Measurements from ENCODE around the gene DPF3.

Gene DPF3

DNA sequence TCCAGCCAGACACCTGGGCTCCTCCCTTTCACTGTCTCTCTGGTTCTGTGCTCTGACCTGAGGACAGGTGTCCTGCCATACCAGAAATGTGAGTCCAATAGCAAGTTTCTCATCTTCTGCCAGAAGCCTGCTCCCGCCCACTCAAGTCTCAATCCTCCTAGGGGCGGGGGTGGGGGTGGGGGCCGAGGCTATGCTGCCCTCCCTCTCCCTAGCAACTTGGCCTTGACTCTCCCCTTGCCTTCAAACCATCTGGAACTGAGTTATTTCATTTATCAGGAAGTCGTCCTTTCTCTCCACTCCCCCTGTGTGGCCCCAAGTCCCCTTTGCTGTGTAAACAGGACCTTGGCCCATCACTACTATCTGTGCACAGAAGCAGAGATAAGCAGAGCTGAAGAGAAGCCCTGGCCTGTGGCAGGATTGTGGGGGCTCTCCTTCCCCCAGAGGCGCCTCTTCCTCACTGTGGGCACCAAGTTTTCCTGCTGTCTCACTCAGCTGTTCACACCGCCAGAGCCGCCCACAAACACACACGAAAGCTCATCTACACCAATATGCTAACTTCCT lies 117.1 kb downstream of the DPF3 start:
- peaks cover 0 to 3% of the 10 kb centered on the region in 2 donors for H3K9me3 ChIP-seq (replicated peaks in 1 of 2; ENCODE audit: control insufficient read depth in 2 of 2, insufficient read depth in 1 of 2, low read depth in 1 of 2, low read length in 2 of 2)
- peaks cover 0 to 1% of the 10 kb centered on the region in 2 donors for H3K4me1 ChIP-seq (ENCODE audit: control insufficient read depth in 2 of 2, insufficient read depth in 1 of 2, low read depth in 1 of 2, low read length in 2 of 2)
- no peak overlapping the region for H3K4me3 ChIP-seq (ENCODE audit: low read length in 2 of 2)
- no peak overlapping the region for H3K23ac ChIP-seq (ENCODE audit: low read depth, low read length, poor library complexity)
- H3K79me1 ChIP-seq (ENCODE audit: low read depth, low read length) = no peaks in the 10 kb centered on the region
- no peak overlapping the region for H2BK120ac ChIP-seq (ENCODE audit: low read depth, low read length)
- WGBS, 2 donors (ENCODE audit: extremely low coverage in 2 of 2, insufficient read length in 2 of 2, insufficient replicate concordance in 1 of 2) = no CpG with 5 or more reads among the region's 8 CpGs
- H2BK12ac ChIP-seq (ENCODE audit: low read length) = no peak overlapping the region
- no peak overlapping the region for H2AFZ ChIP-seq (ENCODE audit: low read length)
- no peak overlapping the region for H3K9ac ChIP-seq (ENCODE audit: low read depth, low read length, poor library complexity)
- no peak overlapping the region for H3K14ac ChIP-seq (ENCODE audit: low read length)
- no peaks in the 10 kb centered on the region for H3K27me3 ChIP-seq (ENCODE audit: control insufficient read depth in 3 of 3, insufficient read depth in 3 of 3, low read depth in 1 of 3, low read length in 3 of 3)
- H2BK15ac ChIP-seq (ENCODE audit: low read length) = no peak overlapping the region
- no peak for DNase-seq (ENCODE audit: low spot score)
- H2BK5ac ChIP-seq (ENCODE audit: low read length) = no peak overlapping the region
- H2AK5ac ChIP-seq (ENCODE audit: low read depth, low read length) = no peak overlapping the region
- no peak overlapping the region for H3K4me2 ChIP-seq (ENCODE audit: insufficient read depth, low read length, poor library complexity, severe bottlenecking)
- H3K18ac ChIP-seq (ENCODE audit: low read length) = no peak overlapping the region
- no peaks in the 10 kb centered on the region for H3K36me3 ChIP-seq (replicated peaks in 1 of 2; ENCODE audit: control insufficient read depth in 2 of 2, insufficient read depth in 2 of 2, low read length in 2 of 2)
- H3K27ac ChIP-seq (replicated peaks; ENCODE audit: low read length) = no peak overlapping the region
- no peak overlapping the region for H3K4ac ChIP-seq (ENCODE audit: low read length)
- H4K8ac ChIP-seq (ENCODE audit: low read depth, low read length) = no peak overlapping the region
- H4K91ac ChIP-seq (ENCODE audit: low read depth, low read length, poor library complexity) = no peak overlapping the region

DNA sequence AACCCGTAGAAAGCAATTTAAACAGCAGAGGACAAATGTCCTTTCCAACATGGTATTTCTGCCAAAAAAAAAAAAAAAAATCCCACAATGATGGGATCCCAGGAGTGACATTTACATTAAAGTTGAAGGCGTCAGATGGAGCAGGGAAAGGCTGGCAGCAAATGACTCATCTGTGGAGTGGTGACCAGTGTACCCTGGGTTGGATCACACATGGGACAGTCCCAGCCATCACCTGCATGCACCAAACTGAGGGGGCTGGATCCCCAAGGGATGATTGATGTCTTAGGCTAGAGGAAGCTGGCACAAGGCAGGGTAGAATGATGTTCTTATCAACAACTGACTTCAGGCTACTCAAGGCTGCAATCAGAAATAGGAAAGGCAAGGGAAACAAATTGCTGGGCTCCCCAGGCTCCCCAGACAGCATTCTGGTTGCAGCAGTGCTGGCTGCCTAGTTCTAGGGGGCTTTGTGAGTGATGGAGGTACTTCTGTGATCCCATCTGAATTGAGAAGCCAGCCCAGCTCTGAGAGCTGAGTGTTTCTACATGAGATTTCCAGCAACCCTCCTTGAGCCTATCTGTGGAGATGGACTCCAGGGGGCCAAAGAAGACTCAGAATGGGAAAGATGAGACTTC lies 117.9 kb downstream of the DPF3 start:
- Histone ChIP-seq H3K27me3 (ENCODE audit: control insufficient read depth in 3 of 3, insufficient read depth in 3 of 3, low read depth in 1 of 3, low read length in 3 of 3) (no peaks in the 10 kb centered on the region), H2BK12ac (ENCODE audit: low read length) (no peak overlapping the region), H2BK5ac (ENCODE audit: low read length) (no peak overlapping the region), H4K8ac (ENCODE audit: low read depth, low read length) (no peak overlapping the region), H3K27ac (replicated peaks; ENCODE audit: low read length) (no peak overlapping the region), H3K4me3 (ENCODE audit: low read length in 2 of 2) (no peak overlapping the region), H3K23ac (ENCODE audit: low read depth, low read length, poor library complexity) (no peak overlapping the region), H3K79me1 (ENCODE audit: low read depth, low read length) (peaks cover 2% of the 10 kb centered on the region), H3K4me1 (ENCODE audit: control insufficient read depth in 2 of 2, insufficient read depth in 1 of 2, low read depth in 1 of 2, low read length in 2 of 2) (no peaks in the 10 kb centered on the region), H3K18ac (ENCODE audit: low read length) (no peak overlapping the region), H3K36me3 (replicated peaks in 1 of 2; ENCODE audit: control insufficient read depth in 2 of 2, insufficient read depth in 2 of 2, low read length in 2 of 2) (no peaks in the 10 kb centered on the region), H3K4ac (ENCODE audit: low read length) (no peak overlapping the region), H2BK120ac (ENCODE audit: low read depth, low read length) (no peak overlapping the region), H4K91ac (ENCODE audit: low read depth, low read length, poor library complexity) (no peak overlapping the region), H3K9me3 (replicated peaks in 1 of 2; ENCODE audit: control insufficient read depth in 2 of 2, insufficient read depth in 1 of 2, low read depth in 1 of 2, low read length in 2 of 2) (peaks cover 0 to 3% of the 10 kb centered on the region in 2 donors), H2AK5ac (ENCODE audit: low read depth, low read length) (no peak overlapping the region), H3K14ac (ENCODE audit: low read length) (no peak overlapping the region), H3K4me2 (ENCODE audit: insufficient read depth, low read length, poor library complexity, severe bottlenecking) (no peak overlapping the region), H2AFZ (ENCODE audit: low read length) (no peak overlapping the region), H3K9ac (ENCODE audit: low read depth, low read length, poor library complexity) (no peak overlapping the region), H2BK15ac (ENCODE audit: low read length) (no peak overlapping the region)
- WGBS, 2 donors (ENCODE audit: extremely low coverage in 2 of 2, insufficient read length in 2 of 2, insufficient replicate concordance in 1 of 2) = no CpG with 5 or more reads among the region's 2 CpGs
- no peak for DNase-seq (ENCODE audit: low spot score)

DNA sequence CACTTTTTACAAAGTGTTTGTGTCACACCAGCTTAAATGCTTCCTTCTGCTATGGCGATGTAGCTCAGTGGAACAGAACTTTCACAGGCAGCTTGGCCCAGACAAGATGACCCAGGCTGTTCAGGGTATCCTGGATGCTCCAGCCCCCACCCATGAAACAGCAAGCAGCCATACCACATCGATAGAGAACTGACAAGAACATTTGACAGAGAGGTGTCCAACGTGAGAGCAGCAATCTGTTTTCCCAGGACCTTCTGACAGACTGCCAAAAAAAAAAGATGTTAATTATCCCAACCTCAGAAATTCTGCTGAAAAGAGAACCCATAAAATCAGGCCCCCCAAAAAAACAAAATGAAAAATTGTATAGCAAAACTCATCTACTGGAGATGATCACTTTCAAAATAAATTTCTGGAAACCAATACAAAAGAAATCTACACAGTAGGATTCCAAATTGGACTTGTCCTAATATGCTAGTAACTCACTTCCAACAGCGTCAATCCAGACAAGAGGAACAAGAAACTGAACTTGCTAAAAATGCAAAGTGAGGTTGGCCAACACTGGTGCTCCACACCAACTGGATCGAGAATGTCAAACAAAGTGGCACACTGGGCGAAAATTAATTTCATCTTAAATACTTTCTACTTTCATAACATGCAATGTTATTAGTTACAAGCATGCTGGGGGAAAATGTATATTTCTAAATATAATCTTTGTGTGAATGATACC lies 118.8 kb downstream of the DPF3 start:
- no peaks in the 10 kb centered on the region for H3K27me3 ChIP-seq (ENCODE audit: control insufficient read depth in 3 of 3, insufficient read depth in 3 of 3, low read depth in 1 of 3, low read length in 3 of 3)
- H2AFZ ChIP-seq (ENCODE audit: low read length) = no peak overlapping the region
- no peak overlapping the region for H3K27ac ChIP-seq (replicated peaks; ENCODE audit: low read length)
- H2BK12ac ChIP-seq (ENCODE audit: low read length) = no peak overlapping the region
- H3K36me3 ChIP-seq (replicated peaks in 1 of 2; ENCODE audit: control insufficient read depth in 2 of 2, insufficient read depth in 2 of 2, low read length in 2 of 2) = no peaks in the 10 kb centered on the region
- H2BK120ac ChIP-seq (ENCODE audit: low read depth, low read length) = no peak overlapping the region
- H4K91ac ChIP-seq (ENCODE audit: low read depth, low read length, poor library complexity) = no peak overlapping the region
- no peak overlapping the region for H2BK5ac ChIP-seq (ENCODE audit: low read length)
- H2BK15ac ChIP-seq (ENCODE audit: low read length) = no peak overlapping the region
- no peak overlapping the region for H3K18ac ChIP-seq (ENCODE audit: low read length)
- H3K4ac ChIP-seq (ENCODE audit: low read length) = no peak overlapping the region
- no CpG with 5 or more reads among the region's 6 CpGs for WGBS, 2 donors (ENCODE audit: extremely low coverage in 2 of 2, insufficient read length in 2 of 2, insufficient replicate concordance in 1 of 2)
- no peaks in the 10 kb centered on the region for H3K4me1 ChIP-seq (ENCODE audit: control insufficient read depth in 2 of 2, insufficient read depth in 1 of 2, low read depth in 1 of 2, low read length in 2 of 2)
- no peak overlapping the region for H3K4me2 ChIP-seq (ENCODE audit: insufficient read depth, low read length, poor library complexity, severe bottlenecking)
- H3K14ac ChIP-seq (ENCODE audit: low read length) = no peak overlapping the region
- no peak overlapping the region for H2AK5ac ChIP-seq (ENCODE audit: low read depth, low read length)
- no peak for DNase-seq (ENCODE audit: low spot score)
- H3K9ac ChIP-seq (ENCODE audit: low read depth, low read length, poor library complexity) = no peak overlapping the region
- no peak overlapping the region for H3K4me3 ChIP-seq (ENCODE audit: low read length in 2 of 2)
- H3K9me3 ChIP-seq (replicated peaks in 1 of 2; ENCODE audit: control insufficient read depth in 2 of 2, insufficient read depth in 1 of 2, low read depth in 1 of 2, low read length in 2 of 2) = peaks cover 0 to 3% of the 10 kb centered on the region in 2 donors
- H3K23ac ChIP-seq (ENCODE audit: low read depth, low read length, poor library complexity) = no peak overlapping the region
- peaks cover 2% of the 10 kb centered on the region for H3K79me1 ChIP-seq (ENCODE audit: low read depth, low read length)
- no peak overlapping the region for H4K8ac ChIP-seq (ENCODE audit: low read depth, low read length)

DNA sequence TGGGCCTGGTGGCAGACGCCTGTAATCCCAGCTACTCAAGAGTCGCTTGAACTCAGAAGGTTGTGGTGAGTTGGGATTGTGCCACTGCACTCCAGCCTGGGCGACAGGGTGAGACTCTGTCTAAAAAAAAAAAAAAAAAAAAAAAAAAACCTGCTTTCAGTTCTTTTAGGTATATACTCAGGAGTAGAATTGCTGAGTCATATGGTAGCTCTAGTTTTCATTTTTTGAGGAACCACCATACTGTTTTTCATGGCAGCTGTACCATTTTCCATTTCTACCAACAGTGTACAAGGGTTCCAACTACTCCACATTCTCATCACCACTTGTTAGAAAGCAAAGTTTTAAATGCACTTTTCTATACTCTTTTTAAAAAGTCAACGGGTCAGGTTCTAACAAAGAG lies 119.8 kb downstream of the DPF3 start:
- Histone ChIP-seq H2BK120ac (ENCODE audit: low read depth, low read length) (no peak overlapping the region), H3K23ac (ENCODE audit: low read depth, low read length, poor library complexity) (no peak overlapping the region), H4K91ac (ENCODE audit: low read depth, low read length, poor library complexity) (no peak overlapping the region), H3K27ac (replicated peaks; ENCODE audit: low read length) (no peak overlapping the region), H3K18ac (ENCODE audit: low read length) (no peak overlapping the region), H3K4me1 (ENCODE audit: control insufficient read depth in 2 of 2, insufficient read depth in 1 of 2, low read depth in 1 of 2, low read length in 2 of 2) (no peaks in the 10 kb centered on the region), H4K8ac (ENCODE audit: low read depth, low read length) (no peak overlapping the region), H3K27me3 (ENCODE audit: control insufficient read depth in 3 of 3, insufficient read depth in 3 of 3, low read depth in 1 of 3, low read length in 3 of 3) (no peaks in the 10 kb centered on the region), H2AK5ac (ENCODE audit: low read depth, low read length) (no peak overlapping the region), H3K4ac (ENCODE audit: low read length) (no peak overlapping the region), H3K79me1 (ENCODE audit: low read depth, low read length) (peaks cover 2% of the 10 kb centered on the region), H3K36me3 (replicated peaks in 1 of 2; ENCODE audit: control insufficient read depth in 2 of 2, insufficient read depth in 2 of 2, low read length in 2 of 2) (no peaks in the 10 kb centered on the region), H2BK15ac (ENCODE audit: low read length) (no peak overlapping the region), H2BK5ac (ENCODE audit: low read length) (no peak overlapping the region), H3K14ac (ENCODE audit: low read length) (no peak overlapping the region), H3K9me3 (replicated peaks in 1 of 2; ENCODE audit: control insufficient read depth in 2 of 2, insufficient read depth in 1 of 2, low read depth in 1 of 2, low read length in 2 of 2) (peaks cover 0 to 3% of the 10 kb centered on the region in 2 donors), H2AFZ (ENCODE audit: low read length) (no peak overlapping the region), H3K4me3 (ENCODE audit: low read length in 2 of 2) (no peak overlapping the region), H2BK12ac (ENCODE audit: low read length) (no peak overlapping the region), H3K4me2 (ENCODE audit: insufficient read depth, low read length, poor library complexity, severe bottlenecking) (no peak overlapping the region), H3K9ac (ENCODE audit: low read depth, low read length, poor library complexity) (no peak overlapping the region)
- DNase-seq (ENCODE audit: low spot score) = no peak
- WGBS, 2 donors (ENCODE audit: extremely low coverage in 2 of 2, insufficient read length in 2 of 2, insufficient replicate concordance in 1 of 2) = no CpG with 5 or more reads among the region's 4 CpGs

Data from neuronal stem cell (in vitro differentiated cells).